DMS153 treated with DMSO at 0.1 percent for 48 hours (cell line): ENCODE results near the gene MBTPS1.

ENCODE experiments used
- DNase-seq: peaks from one replicate; lab custom pipeline; 2025; ENCODE audit not compliant: unreplicated experiment; lab: John Stamatoyannopoulos, UW

Gene MBTPS1

GRCh38 chr16:84080378-84080777 is 36.4 kb downstream of the MBTPS1 start:
- DNase-seq = no peak

- no peak for DNase-seq
Measured at GRCh38 chr16:84079664-84080063, 37.1 kb downstream of the MBTPS1 start.

- no peak for DNase-seq
Measured at GRCh38 chr16:84075376-84075775, 41.4 kb downstream of the MBTPS1 start.

GRCh38 chr16:84074721-84075120 is 42.0 kb downstream of the MBTPS1 start:
- no peak for DNase-seq

GRCh38 chr16:84072014-84072413 is 44.7 kb downstream of the MBTPS1 start:
- DNase-seq = no peak

GRCh38 chr16:84071121-84071520 is 45.6 kb downstream of the MBTPS1 start:
- no peak for DNase-seq

GRCh38 chr16:84069540-84069939 is 47.2 kb downstream of the MBTPS1 start:
- DNase-seq = no peak

GRCh38 chr16:84068783-84069462 is 47.8 kb downstream of the MBTPS1 start:
- DNase-seq = no peak

GRCh38 chr16:84068041-84068440 is 48.7 kb downstream of the MBTPS1 start:
- no peak for DNase-seq

- no peak for DNase-seq
Measured at GRCh38 chr16:84067640-84068039, 49.1 kb downstream of the MBTPS1 start.

GRCh38 chr16:84065536-84066132 is 51.1 kb downstream of the MBTPS1 start:
- DNase-seq = peak; percentile 35

GRCh38 chr16:84063980-84064379 is 52.8 kb downstream of the MBTPS1 start:
- DNase-seq = no peak

GRCh38 chr16:84062734-84063640 is 53.8 kb downstream of the MBTPS1 start:
- DNase-seq = peak; percentile 33

- no peak for DNase-seq
Measured at GRCh38 chr16:84061236-84061819, 55.4 kb downstream of the MBTPS1 start.

- no peak for DNase-seq
Measured at GRCh38 chr16:84059946-84060901, 56.5 kb downstream of the MBTPS1 start.

- no peak for DNase-seq
Measured at GRCh38 chr16:84059111-84059510, 57.6 kb downstream of the MBTPS1 start.

- DNase-seq = no peak
Measured at GRCh38 chr16:84058664-84059063, 58.1 kb downstream of the MBTPS1 start.

- DNase-seq = no peak
Measured at GRCh38 chr16:84058211-84058610, 58.5 kb downstream of the MBTPS1 start.

- no peak for DNase-seq
Measured at GRCh38 chr16:84056933-84057332, 59.8 kb downstream of the MBTPS1 start.
